Muscle of leg (tissue), 11 donors: Measurements from ENCODE around the gene PPT1. TPM values are rescaled to one million over a fixed set of nuclear protein-coding genes. Genes with fewer than 3 reads are reported as not detected.

Experiments used
- DNase-seq: peaks from one replicate; pipeline ENCODE4 v3.0.0; 2013
- H3K27ac ChIP-seq: one replicate; pipeline ENCODE4 v1.5.1; 2013; ENCODE audit warnings: mild to moderate bottlenecking, low read length, control low read depth
- H3K27me3 ChIP-seq: one replicate; pipeline ENCODE4 v1.6.1; 2013; ENCODE audit warnings: low read length; ENCODE audit not compliant: control insufficient read depth, insufficient read depth
- H3K36me3 ChIP-seq: one replicate; pipeline ENCODE4 v1.6.1; 2013; ENCODE audit warnings: low read length; ENCODE audit not compliant: control insufficient read depth, insufficient read depth
- H3K4me1 ChIP-seq: one replicate; pipeline ENCODE4 v1.6.1; 2013; ENCODE audit warnings: low read length; ENCODE audit not compliant: control insufficient read depth, insufficient read depth
- H3K4me3 ChIP-seq: one replicate; pipeline ENCODE4 v1.5.1; 2013; ENCODE audit warnings: low read length, control low read depth
- H3K9me3 ChIP-seq: replicated peaks from 2 replicates; pipeline ENCODE4 v1.6.1; 2013; ENCODE audit warnings: low read depth, low read length; ENCODE audit not compliant: control insufficient read depth
- WGBS: methylation state at CpG from one replicate; pipeline ENCODE4 v1.1.5; 2013; ENCODE audit warnings: missing lambda C conversion rate; ENCODE audit not compliant: insufficient coverage; 5-methylcytosine and 5-hydroxymethylcytosine counted together
- polyA plus RNA-seq, 8 donors: library from polyadenylated mRNA; unstranded; fragments of 120-200 nt; gene quantifications; one replicate each; pipeline versions ENCODE4 v1.2.1 to v1.2.3, GENCODE V29; 2013; ENCODE audit warnings: inconsistent platforms in 1 of 8, low replicate concordance in 1 of 8; ENCODE audit not compliant: insufficient read length in 8 of 8, insufficient read depth in 1 of 8
- total RNA-seq: library from RNA; stranded (reverse); fragments of 120-200 nt; gene quantifications from one replicate; pipeline ENCODE4 v1.2.4, GENCODE V29; 2013

The PPT1 gene
- total and polyA plus RNA-seq, 9 donors: 38.9 to 68.4 (median 45.6) TPM

DNA sequence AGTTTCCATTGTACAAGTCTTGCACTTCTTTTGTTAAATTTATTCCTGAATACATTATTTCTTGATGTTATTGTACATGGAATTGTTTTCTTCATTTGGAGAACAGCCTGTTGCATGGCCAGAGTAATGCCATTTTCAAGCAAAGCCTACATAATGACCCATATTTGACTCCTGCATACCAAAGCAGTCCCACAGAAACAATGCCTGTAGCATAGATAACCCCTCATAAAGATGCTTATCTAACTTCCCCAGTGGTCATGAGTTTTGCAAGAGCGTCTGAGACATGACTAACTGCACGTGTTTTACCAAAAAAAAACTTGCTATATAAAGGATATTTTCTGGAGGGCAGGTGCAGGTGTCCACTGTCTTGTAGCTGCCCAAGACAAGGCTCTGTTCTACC lies 33.8 kb upstream of the PPT1 start:
- Histone ChIP-seq H3K4me3 (no peak overlapping the region), H3K4me1 (peaks cover 6% of the 10 kb centered on the region), H3K9me3 (peaks cover 3% of the 10 kb centered on the region), H3K27me3 (peaks cover 30% of the 10 kb centered on the region), H3K27ac (no peak overlapping the region), H3K36me3 (no peaks in the 10 kb centered on the region)
- WGBS: no CpG with 5 or more reads among the region's 2 CpGs
- no peak for DNase-seq

DNA sequence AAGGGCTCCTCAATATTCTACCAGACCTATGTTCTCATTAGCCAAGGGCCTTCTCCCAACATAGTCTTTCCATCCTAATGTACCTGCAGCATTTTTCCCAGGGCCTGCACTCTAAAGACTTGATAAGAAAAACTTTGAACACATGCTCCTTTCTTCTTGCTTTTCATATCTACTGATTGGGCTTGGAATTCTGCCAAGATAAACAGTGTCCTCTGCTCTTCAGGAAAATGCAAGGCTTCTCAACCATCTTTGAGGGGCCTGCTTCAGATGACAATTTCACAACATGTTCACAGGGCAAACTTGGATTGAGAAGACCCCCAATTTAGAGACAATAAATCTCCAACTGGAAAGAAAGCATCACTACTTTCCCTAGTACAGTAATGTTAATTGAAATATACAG lies 25.8 kb upstream of the PPT1 start:
- no peak for DNase-seq
- Histone ChIP-seq H3K4me1 (no peaks in the 10 kb centered on the region), H3K9me3 (no peaks in the 10 kb centered on the region)

DNA sequence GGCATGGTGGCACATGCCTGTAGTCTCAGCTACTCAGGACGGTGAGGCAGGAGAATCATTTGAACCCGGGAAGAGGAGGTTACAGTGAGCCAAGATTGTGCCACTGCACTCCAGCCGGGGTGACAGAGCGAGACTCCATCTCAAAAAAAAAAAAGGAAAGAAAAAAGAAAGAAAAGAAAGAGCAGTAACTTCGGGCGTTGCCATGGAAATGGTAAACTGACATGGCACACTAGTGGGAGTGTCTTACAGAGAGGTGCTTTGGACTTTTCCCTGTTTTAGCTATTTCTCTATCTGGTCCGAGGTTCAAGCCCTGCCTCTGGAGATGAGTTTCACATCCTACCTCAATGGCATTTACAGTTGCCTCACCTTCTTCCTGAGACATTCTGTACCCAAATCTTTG lies 23.1 kb upstream of the PPT1 start:
- H3K27me3 ChIP-seq: peaks cover 6% of the 10 kb centered on the region
- H3K27ac ChIP-seq: no peak overlapping the region
- H3K4me1 ChIP-seq: no peaks in the 10 kb centered on the region
- no peak overlapping the region for H3K4me3 ChIP-seq
- H3K9me3 ChIP-seq: no peaks in the 10 kb centered on the region
- no peaks in the 10 kb centered on the region for H3K36me3 ChIP-seq
- no peak for DNase-seq
- 79% methylated on average over 7 of the region's 7 CpGs for WGBS

More for the DNA sequence above, 25.8 kb upstream of the PPT1 start:
- Histone ChIP-seq H3K36me3 (no peaks in the 10 kb centered on the region), H3K4me3 (no peak overlapping the region), H3K27me3 (peaks cover 6% of the 10 kb centered on the region), H3K27ac (no peak overlapping the region)

- H3K27me3 ChIP-seq: peaks cover 2% of the 10 kb centered on the region
- H3K4me1 ChIP-seq: no peaks in the 10 kb centered on the region
- no peaks in the 10 kb centered on the region for H3K36me3 ChIP-seq
- peaks cover 8% of the 10 kb centered on the region for H3K9me3 ChIP-seq
- no peak overlapping the region for H3K4me3 ChIP-seq
- no peak for DNase-seq
- H3K27ac ChIP-seq: no peak overlapping the region
- no CpG with 5 or more reads among the region's 3 CpGs for WGBS
Observed at GRCh38 chr1:40114400-40114799, 17.3 kb upstream of the PPT1 start.

- DNase-seq: no peak
Observed at GRCh38 chr1:40110389-40110788, 13.3 kb upstream of the PPT1 start.

GRCh38 chr1:40107290-40107959 lies 10.4 kb upstream of the PPT1 start:
- Histone ChIP-seq H3K4me3 (no peak overlapping the region), H3K4me1 (no peaks in the 10 kb centered on the region), H3K9me3 (peaks cover 12% of the 10 kb centered on the region), H3K36me3 (no peaks in the 10 kb centered on the region), H3K27ac (no peak overlapping the region), H3K27me3 (peaks cover 2% of the 10 kb centered on the region)
- no peak for DNase-seq
- 95% methylated on average over 4 of the region's 6 CpGs for WGBS

More at GRCh38 chr1:40110389-40110788, 13.3 kb upstream of the PPT1 start:
- Histone ChIP-seq H3K36me3 (no peaks in the 10 kb centered on the region), H3K27ac (no peak overlapping the region), H3K4me1 (no peaks in the 10 kb centered on the region), H3K4me3 (no peak overlapping the region), H3K27me3 (no peaks in the 10 kb centered on the region), H3K9me3 (peaks cover 9% of the 10 kb centered on the region)

GRCh38 chr1:40105028-40105427 lies 8.0 kb upstream of the PPT1 start:
- Histone ChIP-seq H3K27ac (no peak overlapping the region), H3K4me3 (no peak overlapping the region), H3K4me1 (no peaks in the 10 kb centered on the region), H3K9me3 (peaks cover 8% of the 10 kb centered on the region), H3K27me3 (peaks cover 2% of the 10 kb centered on the region), H3K36me3 (no peaks in the 10 kb centered on the region)
- no CpG with 5 or more reads among the region's 1 CpG for WGBS
- no peak for DNase-seq

DNA sequence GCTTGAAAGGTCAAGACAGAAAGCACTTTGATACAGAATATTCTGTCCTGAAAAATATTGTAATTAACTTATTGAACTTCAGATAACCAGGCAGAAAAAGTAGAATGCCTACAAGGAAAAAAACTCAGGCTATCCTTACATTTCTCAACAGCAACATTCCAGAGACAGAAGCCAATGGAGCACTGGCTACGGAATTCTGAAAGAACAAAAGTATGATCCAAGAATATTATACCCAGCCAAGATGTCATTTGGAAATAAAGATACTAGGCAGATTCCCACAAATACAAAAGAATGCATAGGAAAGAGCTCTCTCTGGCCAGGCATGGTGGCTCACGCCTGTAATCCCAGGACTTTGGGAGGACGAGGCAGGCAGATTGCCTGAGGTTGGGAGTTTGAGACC lies 5.8 kb upstream of the PPT1 start:
- H3K27me3 ChIP-seq: peaks cover 2% of the 10 kb centered on the region
- WGBS: no CpG with 5 or more reads among the region's 3 CpGs
- no peak for DNase-seq

GRCh38 chr1:40102038-40102437 lies 5.0 kb upstream of the PPT1 start:
- Histone ChIP-seq H3K4me1 (peaks cover 7% of the 10 kb centered on the region), H3K27me3 (peaks cover 2% of the 10 kb centered on the region), H3K36me3 (no peaks in the 10 kb centered on the region), H3K9me3 (peaks cover 3% of the 10 kb centered on the region), H3K4me3 (no peak overlapping the region), H3K27ac (no peak overlapping the region)
- no CpG with 5 or more reads among the region's 1 CpG for WGBS
- no peak for DNase-seq

More for the DNA sequence above, 5.8 kb upstream of the PPT1 start:
- Histone ChIP-seq H3K36me3 (no peaks in the 10 kb centered on the region), H3K4me3 (no peak overlapping the region), H3K9me3 (peaks cover 3% of the 10 kb centered on the region), H3K27ac (no peak overlapping the region), H3K4me1 (no peaks in the 10 kb centered on the region)

DNA sequence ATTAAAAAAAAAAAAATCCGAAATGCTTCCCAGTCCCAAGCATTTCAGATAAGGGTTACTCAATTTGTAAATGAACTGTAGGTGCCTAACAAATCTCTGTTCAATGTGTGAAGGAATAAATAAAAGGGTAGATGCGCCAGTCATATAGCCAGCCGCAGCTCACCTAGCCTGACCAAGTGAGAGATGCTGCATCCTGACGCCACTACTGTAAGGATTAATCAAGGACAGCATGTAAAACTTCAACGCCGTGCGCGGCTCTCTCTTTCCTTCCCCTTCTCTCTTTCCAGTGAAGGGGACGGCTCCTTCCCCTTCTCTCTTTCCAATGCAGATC lies 441 bp downstream of the PPT1 start:
- H3K4me3 ChIP-seq: peak overlapping the region; percentile 86
- no peaks in the 10 kb centered on the region for H3K9me3 ChIP-seq
- no peak for DNase-seq
- H3K36me3 ChIP-seq: peaks cover 5% of the 10 kb centered on the region
- WGBS: 10% methylated on average over 8 of the region's 9 CpGs
- peaks cover 11% of the 10 kb centered on the region for H3K4me1 ChIP-seq
- H3K27ac ChIP-seq: peak overlapping the region; percentile 35
- H3K27me3 ChIP-seq: no peaks in the 10 kb centered on the region

DNA sequence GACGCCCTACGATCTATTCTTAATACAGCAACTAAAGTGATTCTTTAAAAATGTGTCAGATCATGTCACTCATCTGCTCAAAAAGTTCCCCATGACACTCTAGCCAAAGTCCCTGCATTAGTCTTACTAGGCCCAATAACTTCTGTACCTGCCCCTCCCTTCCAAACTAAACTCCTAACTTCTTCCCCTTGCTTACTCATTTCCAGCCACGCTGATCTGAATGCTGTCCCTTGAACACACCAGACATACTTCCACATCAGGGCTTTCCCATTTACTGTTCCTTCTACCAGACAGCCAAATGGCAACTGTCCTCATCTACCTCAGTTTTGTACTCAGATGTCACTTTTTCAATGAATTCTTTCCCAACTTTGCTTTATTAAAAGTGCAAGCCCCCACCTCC lies 1.2 kb downstream of the PPT1 start:
- Histone ChIP-seq H3K27me3 (no peaks in the 10 kb centered on the region), H3K4me1 (peaks cover 11% of the 10 kb centered on the region), H3K36me3 (peaks cover 11% of the 10 kb centered on the region), H3K27ac (no peak overlapping the region), H3K9me3 (no peaks in the 10 kb centered on the region), H3K4me3 (no peak overlapping the region)
- DNase-seq: no peak
- WGBS: 95% methylated on average over 3 of the region's 3 CpGs
